GM12891 (cell line): ENCODE data around the gene TTC4.

ENCODE experiments used
- PAX5 ChIP-seq: IDR thresholded peaks from 2 replicates; pipeline ENCODE4 v1.6.1; 2011; ENCODE audit warnings: low read length, moderate library complexity, mild to moderate bottlenecking; ENCODE audit not compliant: insufficient read depth, severe bottlenecking
- POLR2A ChIP-seq: IDR thresholded peaks from 2 replicates; pipeline ENCODE4 v1.6.1; 2011; ENCODE audit warnings: low read depth, low read length, control low read depth
- POLR2AphosphoS5 ChIP-seq: IDR thresholded peaks from 2 replicates; pipeline ENCODE4 v1.6.1; 2011; ENCODE audit warnings: low read depth, low read length, control low read depth
- TAF1 ChIP-seq: IDR thresholded peaks from 2 replicates; pipeline ENCODE4 v1.6.1; 2011; ENCODE audit warnings: low read depth, low read length, control low read depth

DNA sequence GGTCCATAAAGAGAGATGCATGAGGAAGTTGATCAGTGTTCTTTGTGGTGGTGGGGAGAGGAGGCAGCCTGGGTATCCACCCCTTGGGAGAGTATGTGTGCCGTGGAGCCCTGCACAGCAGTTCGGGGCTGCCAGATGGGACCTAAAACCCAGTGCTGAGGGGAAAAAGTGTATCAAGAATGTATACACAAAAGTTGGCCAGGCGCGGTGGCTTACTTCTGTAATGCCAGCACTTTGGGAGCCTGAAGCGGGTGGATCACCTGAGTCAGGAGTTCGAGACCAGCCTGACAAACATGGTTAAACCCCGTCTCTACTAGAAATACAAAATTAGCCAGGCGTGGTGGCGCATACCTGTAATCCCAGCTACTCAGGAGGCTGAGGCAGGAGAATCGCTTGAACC lies 4.1 kb upstream of the TTC4 start:
- no peak for TF ChIP-seq TAF1
- TF ChIP-seq POLR2A = no peak
- TF ChIP-seq POLR2AphosphoS5 = no peak
- no peak for TF ChIP-seq PAX5
